H4 (cell line): ENCODE measurements around the gene CD300E. TPM values are rescaled to one million over a fixed set of nuclear protein-coding genes. Genes with fewer than 3 reads are reported as not detected.
"Not testable (repeated sequence)": the region's sequence is repeated elsewhere in the genome, so short reads cannot be mapped to it uniquely, and the experiment has no call there.

ENCODE experiments used
- DNase-seq: peaks from one replicate; pipeline ENCODE4 v3.0.0-alpha.2; 2015; ENCODE audit warnings: low spot score
- total RNA-seq: library from RNA; depleted of rRNA; stranded (reverse); fragments of >200 nt; shearing (Covaris generic); gene quantifications from 2 replicates; pipeline ENCODE4 v1.2.3, GENCODE V29; 2014

Gene CD300E
- total RNA-seq, 1 experiment from 2014 or later, result not detected

DNA sequence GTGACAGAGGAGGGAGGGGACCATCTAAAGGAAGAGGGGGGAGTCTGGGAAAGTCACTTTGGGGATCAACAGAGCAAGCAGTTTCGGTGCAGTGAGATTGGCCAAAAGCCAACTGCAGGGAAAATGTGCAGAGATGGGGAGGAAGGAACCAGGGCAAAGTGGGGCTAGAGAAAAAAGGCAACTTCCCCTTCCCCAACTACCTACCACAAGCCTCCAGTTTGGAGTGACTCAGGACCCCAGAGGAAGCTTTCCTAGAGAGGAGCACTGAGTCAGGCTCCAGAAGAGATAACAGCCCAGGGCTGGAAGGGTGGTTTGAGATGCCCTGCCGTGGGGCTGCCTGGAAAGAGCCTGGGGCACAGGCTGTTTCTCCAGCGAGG lies 24.5 kb downstream of the CD300E start:
- DNase-seq, result no peak

DNA sequence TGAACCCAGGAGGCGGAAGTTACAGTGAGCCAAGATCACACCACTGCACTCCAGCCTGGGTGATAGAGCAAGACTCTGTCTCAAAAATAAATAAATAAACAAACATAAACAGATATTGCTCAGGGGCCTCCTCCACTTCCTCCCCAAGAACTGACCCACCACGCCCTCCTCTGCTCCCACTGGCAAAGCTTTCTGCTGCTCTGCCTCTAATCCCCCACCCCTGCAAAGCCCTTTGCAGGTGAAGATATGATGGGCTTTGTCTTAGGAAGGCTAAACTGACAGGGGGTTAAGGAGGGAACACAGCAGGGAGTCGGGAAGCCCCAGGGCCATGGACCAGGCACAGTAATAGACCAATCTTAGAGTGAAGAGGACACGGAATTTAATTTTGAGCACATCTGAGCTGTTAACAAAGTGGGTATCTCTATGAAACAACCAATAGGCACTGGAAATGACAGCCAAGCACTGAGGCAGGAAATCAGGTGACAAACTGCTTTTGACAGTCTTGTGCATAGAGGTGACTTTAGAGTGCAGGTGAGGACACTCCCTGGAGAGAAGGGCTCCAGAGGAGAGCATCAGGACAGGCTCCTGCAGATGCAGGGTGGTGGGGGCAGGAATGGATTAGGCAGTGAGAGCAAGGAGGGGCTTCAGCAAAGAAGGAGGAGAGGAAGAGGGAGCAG lies 25.1 kb downstream of the CD300E start:
- DNase-seq, result no peak

DNA sequence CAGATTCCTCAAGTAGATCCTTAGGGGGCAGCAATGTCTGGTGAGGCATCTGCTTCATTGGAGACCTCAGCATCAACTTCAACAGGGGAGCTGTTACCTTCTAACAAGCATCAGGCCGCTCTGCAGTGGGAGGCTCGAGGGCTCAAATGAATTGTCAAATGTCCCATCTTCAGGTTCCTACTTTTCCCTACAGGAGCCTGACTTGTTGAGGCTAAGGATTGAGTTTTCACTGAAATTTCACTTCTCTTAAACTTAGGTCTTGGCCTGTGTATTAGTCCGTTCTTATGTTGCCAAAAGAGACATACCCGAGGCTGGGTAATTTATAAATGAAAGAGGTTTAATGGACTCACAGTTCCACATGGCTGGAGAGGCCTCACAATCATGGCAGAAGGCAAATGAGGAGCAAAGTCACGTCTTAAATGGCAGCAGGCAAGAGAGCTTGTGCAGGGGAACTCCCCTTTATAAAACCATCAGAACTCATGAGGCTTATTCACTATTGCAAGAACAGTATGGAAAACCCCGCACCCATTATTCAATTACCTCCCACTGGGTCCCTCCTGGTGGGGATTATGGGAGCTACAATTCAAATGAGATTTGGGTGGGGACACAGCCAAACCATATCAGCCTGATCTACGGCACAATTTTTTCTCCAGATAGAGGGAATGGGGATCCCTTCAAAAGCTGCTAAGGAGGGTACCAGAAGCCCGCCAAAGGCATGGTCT lies 26.3 kb downstream of the CD300E start:
- no peak for DNase-seq

- no peak for DNase-seq
Observed at GRCh38 chr17:74595037-74595750, 28.3 kb downstream of the CD300E start.

GRCh38 chr17:74592087-74592990 lies 31.2 kb downstream of the CD300E start, which contains the start of gene CD300LD:
Gene CD300LD, minus strand, starts transcription at chr17:74592283. Its CDS starts 81 bp downstream, at chr17:74592202.
- no peak for DNase-seq

DNA sequence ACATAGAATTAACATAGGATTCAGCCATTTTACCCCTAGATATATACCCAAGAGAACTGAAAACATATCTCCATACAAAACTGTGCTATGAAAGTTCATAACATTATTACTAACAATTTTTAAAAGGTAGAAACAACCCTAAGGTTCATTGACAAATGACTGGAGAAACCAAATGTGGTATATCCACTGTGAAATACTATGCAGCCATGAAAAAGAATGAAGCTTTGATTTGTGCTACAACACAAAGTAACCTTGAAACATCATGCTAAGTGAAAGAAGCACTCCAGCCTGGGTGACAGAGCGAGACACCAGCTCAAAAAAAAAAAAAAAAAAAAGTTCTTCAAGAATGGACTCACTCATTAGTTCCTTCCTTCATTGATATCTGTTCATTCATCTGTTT lies 32.0 kb downstream of the CD300E start:
- DNase-seq, result no peak

DNA sequence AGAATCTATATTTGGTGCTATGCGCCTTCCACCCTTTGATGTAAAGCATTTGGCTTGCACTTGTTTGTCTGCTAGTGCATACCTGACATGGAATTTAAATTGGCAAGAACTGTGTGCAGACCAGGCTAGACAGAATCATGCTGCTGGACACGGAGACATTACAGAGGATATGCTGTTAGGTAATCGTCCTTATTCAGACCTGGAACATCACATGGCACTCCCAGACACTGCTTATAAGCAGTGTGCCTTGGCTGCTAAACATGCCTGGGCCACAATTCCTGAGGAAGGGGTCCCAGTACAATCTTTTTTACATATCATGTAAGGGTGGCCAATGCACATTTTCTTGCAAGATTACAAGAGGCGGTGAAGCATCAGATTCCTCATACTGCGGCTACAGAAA lies 37.8 kb downstream of the CD300E start:
- DNase-seq, result no peak

DNA sequence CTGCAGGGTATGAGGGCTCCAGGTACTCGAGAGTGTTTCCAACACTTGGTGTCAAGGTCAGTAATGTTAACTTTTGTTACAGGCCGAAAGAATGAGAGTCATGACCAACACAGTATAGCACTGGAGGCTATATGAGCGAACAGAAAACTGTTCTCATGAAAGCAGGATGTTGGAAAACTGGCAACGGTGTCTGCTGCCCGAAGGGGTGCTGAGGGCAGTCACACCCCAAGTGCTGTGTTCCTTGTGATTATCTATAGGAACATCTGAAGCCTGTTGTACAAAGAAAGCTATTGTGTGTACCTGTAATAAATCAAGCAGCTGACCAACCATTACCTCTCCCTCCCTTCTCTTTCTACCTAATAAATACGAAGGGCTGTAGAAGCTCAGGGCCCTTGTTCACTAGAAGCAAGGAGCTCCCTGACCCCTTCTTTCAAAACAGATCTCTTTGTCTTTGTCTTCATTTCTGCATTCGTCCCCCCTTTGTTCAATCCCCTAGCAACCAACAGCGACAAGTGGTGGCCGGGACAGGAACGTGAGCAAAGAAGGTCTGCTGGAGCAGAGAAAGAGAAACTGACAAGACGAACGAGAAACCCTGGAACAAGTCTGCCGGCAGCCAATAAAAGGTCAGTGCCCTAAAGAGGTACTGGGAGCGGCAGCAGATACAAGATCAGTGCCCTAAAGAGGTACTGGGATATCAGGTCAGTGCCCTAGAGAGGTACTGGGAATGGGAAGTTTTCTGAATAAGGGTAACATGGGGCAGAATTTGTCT lies 39.1 kb downstream of the CD300E start:
- DNase-seq, result no peak

DNA sequence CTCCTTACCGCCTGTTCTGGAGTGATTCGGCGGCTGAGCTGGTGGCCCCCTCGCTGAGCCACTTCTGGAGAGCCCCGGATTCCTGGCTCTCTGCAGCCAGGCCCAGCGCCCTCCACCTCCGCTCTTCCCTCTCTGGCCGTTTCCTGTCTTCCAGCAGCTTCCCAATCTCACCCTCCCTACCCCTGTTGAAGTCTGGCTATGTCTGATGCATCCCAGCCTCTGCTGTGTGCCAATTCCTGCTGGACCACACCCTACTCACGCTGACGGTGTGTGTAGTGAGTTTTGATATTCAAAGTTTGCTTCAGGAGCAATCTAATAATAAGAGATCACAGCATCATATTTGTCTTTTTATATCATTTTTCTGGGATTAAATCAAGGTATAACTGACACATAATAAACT lies 40.9 kb downstream of the CD300E start:
- no peak for DNase-seq

GRCh38 chr17:74579900-74580299 lies 43.6 kb downstream of the CD300E start:
- no peak for DNase-seq

GRCh38 chr17:74578979-74579378 lies 44.6 kb downstream of the CD300E start:
- no peak for DNase-seq

DNA sequence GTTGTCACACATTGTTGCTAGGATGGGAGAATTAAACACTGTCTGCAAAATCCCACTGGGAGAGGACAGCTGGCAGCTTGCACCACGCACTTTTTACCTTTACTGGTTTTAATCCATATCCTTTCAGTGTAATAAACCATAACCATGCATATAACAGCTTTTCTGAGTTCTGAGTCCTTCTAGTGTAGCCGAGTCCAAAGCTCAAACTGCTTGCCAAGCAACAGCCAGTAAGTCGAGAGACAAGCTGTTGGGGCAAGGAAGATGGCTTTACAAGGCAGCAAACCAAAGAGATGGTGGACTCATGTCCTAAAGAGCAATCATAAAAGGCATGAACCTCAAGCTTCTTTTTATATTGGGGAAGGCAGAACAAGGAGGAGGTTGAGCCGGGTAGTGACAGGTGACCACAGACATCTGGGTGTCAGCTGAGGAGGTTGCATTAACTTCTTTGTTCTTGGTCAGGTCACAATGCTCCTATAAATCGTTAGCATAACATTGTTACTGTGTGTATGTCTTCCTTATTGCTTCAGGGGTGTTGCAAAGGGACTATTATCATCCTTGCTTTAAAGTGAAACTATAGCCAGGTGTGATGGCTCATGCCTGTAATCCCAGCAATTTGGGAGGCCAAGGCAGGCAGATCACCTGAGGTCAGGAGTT lies 48.9 kb downstream of the CD300E start:
- DNase-seq, result no peak

DNA sequence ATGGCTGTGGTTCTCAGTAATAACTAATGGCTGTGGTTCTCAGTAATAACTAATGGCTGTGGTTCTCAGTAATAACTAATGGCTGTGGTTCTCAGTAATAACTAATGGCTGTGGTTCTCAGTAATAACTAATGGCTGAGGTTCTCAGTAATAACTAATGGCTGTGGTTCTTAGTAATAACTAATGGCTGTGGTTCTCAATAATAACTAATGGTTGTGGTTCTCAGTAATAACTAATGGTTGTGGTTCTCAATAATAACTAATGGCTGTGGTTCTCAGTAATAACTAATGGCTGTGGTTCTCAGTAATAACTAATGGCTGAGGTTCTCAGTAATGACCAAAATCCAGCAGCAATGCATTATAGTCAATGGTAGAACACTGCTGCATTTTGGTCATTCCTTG lies 49.9 kb downstream of the CD300E start:
- DNase-seq, result not testable (repeated sequence)

GRCh38 chr17:74573169-74573568 lies 50.4 kb downstream of the CD300E start:
- DNase-seq, result no peak

GRCh38 chr17:74571621-74572270 lies 51.8 kb downstream of the CD300E start:
- no peak for DNase-seq

- DNase-seq, result peak; percentile 100
Observed at GRCh38 chr17:74569020-74570003, 54.2 kb downstream of the CD300E start.

GRCh38 chr17:74568106-74568873 lies 55.2 kb downstream of the CD300E start:
- no peak for DNase-seq

GRCh38 chr17:74567397-74567796 lies 56.1 kb downstream of the CD300E start, which contains the start of gene CD300H:
Gene CD300H, minus strand, starts transcription at chr17:74567509.
- no peak for DNase-seq
